Ishikawa (cell line): ENCODE measurements around the gene PAPSS2.

Experiments used
- CEBPB ChIP-seq: IDR thresholded peaks from 2 replicates; pipeline ENCODE4 v1.6.1; 2012
- CREB1 ChIP-seq: IDR thresholded peaks from 2 replicates; pipeline ENCODE4 v1.6.1; 2012; ENCODE audit warnings: low read depth
- EGR1 ChIP-seq: IDR thresholded peaks from 2 replicates; pipeline ENCODE4 v1.6.1; 2012
- EP300 ChIP-seq: IDR thresholded peaks from 2 replicates; pipeline ENCODE4 v1.6.1; 2012; ENCODE audit warnings: borderline replicate concordance
- FOXM1 ChIP-seq: IDR thresholded peaks from 2 replicates; pipeline ENCODE4 v1.6.1; 2012; ENCODE audit warnings: low read depth, borderline replicate concordance
- NFIC ChIP-seq: IDR thresholded peaks from 2 replicates; pipeline ENCODE4 v1.6.1; 2012
- RAD21 ChIP-seq: IDR thresholded peaks from 2 replicates; pipeline ENCODE4 v1.6.1; 2012; ENCODE audit warnings: low read depth
- TAF1 ChIP-seq: IDR thresholded peaks from 2 replicates; pipeline ENCODE4 v1.6.1; 2012; ENCODE audit warnings: low read depth, mild to moderate bottlenecking
- TCF12 ChIP-seq: IDR thresholded peaks from 2 replicates; pipeline ENCODE4 v1.6.1; 2012; ENCODE audit warnings: low read depth
- TEAD4 ChIP-seq: IDR thresholded peaks from 2 replicates; pipeline ENCODE4 v1.6.1; 2012
- YY1 ChIP-seq: IDR thresholded peaks from 2 replicates; pipeline ENCODE4 v1.6.1; 2012; ENCODE audit warnings: low read depth
- ZBTB7A ChIP-seq: IDR thresholded peaks from 2 replicates; pipeline ENCODE4 v1.6.1; 2012; ENCODE audit warnings: low read depth
- TF ChIP-seq, protein P1 (sequence below): IDR thresholded peaks from 2 replicates; pipeline ENCODE4 v1.6.1; 2012
- TF ChIP-seq, protein P2 (sequence below): IDR thresholded peaks from 2 replicates; pipeline ENCODE4 v1.6.1; 2012; ENCODE audit warnings: low read depth, mild to moderate bottlenecking
- TF ChIP-seq, protein P3 (sequence below): IDR thresholded peaks from 2 replicates; pipeline ENCODE4 v1.6.1; 2012

The PAPSS2 gene

DNA sequence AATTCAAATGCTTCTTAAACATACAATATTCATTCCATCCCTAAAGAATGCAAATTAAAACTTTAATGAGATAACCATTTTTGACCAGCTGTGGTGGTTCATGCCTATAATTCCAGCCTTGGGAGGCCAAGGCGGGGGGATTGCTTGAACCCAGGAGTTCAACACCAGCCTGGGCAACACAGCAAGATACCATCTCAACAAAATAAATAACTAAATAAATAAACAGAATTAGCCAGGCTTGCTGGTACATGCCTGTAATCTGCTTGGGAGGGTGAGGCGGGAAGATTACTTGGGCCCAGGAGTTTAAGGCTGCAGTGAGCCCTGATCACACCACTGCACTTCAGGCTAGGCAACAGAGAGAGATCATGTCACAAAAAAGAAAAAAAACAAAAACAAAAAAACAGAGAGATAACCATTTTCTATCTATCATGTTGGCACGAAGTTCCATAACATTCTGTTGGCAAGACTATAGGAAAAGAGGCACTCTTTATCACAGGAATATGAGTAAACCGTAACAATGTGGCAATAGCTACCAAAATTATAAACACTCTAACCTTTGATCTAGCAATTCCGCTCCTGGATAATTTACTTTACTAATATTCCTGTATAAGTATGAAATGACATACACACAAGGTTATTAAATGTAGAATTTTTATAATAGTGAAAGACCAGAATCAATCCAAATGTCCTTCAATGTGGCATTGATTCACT lies 106.1 kb downstream of the PAPSS2 start:
- TF ChIP-seq FOXM1: no peak

DNA sequence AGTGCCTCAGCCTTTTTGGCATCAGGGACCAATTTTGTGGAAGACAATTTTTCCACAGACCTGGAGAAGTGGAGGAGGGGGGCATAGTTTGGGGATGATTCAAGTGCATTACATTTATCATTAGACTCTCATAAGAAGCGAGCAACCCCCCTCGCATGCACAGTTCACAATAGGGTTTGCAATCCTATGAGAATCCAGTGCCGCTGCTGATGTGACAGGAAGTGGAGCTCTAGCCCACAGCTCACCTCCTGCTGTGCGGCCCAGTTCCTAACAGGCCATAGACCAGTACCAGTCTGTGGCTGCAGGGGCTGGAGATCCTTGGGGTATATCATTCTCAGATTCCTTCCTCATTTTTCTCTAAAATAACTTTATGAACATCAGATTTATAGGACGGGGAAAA lies 107.6 kb downstream of the PAPSS2 start:
- TF ChIP-seq FOXM1: no peak
- no peak for TF ChIP-seq TCF12
- TF ChIP-seq YY1: no peak
- TF ChIP-seq, protein P1, sequence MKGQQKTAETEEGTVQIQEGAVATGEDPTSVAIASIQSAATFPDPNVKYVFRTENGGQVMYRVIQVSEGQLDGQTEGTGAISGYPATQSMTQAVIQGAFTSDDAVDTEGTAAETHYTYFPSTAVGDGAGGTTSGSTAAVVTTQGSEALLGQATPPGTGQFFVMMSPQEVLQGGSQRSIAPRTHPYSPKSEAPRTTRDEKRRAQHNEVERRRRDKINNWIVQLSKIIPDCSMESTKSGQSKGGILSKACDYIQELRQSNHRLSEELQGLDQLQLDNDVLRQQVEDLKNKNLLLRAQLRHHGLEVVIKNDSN: no peak

DNA sequence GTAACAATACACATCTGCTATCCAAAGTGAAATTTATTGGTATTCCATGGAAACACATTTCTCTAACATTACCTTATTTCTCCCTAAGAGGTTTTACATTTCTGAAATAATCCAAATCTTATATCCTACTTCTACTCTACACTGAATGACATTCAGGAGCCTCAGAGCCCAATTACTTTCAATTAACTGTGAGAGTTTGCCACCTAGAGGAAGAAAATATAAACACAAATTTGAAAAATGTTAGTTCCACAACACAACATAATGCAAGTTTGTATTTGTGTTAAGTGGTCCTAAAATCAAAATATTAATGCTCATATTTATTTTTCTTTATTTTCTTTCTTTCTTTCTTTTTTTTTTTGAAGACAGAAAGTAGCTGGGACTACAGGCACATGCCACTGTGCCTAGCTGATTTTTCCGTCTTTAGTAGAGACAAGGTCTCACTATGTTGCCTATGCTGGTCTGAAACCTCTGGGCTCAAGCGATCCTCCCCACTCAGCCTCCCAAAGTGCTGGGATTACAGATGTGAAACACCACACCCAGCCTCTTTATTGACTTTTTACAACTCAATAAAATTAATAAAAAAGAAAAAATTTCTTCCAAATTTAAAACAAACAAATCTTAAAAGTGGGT lies 112.3 kb downstream of the PAPSS2 start:
- TF ChIP-seq CREB1 (no peak), RAD21 (peak; percentile 58)

DNA sequence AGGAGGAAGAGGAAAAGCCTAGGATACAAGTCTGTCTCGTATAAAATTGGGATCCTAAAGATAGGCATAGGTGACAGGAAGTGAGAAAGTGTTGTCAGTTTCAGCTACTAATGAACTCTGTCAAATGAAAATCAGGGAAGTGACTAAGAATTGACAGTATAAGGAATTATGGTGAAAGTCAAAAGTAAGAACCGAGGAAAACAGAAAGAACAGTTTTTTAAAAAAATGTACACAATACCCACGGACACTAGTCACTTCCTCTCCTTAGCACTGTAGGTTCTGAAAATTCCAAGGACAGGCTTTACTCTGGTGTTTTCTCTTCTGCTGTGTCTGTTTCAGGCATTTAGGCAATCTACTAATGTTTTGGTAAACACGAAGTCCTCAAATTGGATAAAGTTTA lies 116.1 kb downstream of the PAPSS2 start:
- TF ChIP-seq CREB1: no peak
- TF ChIP-seq EP300: no peak
- no peak for TF ChIP-seq TCF12
- TF ChIP-seq, protein P2, sequence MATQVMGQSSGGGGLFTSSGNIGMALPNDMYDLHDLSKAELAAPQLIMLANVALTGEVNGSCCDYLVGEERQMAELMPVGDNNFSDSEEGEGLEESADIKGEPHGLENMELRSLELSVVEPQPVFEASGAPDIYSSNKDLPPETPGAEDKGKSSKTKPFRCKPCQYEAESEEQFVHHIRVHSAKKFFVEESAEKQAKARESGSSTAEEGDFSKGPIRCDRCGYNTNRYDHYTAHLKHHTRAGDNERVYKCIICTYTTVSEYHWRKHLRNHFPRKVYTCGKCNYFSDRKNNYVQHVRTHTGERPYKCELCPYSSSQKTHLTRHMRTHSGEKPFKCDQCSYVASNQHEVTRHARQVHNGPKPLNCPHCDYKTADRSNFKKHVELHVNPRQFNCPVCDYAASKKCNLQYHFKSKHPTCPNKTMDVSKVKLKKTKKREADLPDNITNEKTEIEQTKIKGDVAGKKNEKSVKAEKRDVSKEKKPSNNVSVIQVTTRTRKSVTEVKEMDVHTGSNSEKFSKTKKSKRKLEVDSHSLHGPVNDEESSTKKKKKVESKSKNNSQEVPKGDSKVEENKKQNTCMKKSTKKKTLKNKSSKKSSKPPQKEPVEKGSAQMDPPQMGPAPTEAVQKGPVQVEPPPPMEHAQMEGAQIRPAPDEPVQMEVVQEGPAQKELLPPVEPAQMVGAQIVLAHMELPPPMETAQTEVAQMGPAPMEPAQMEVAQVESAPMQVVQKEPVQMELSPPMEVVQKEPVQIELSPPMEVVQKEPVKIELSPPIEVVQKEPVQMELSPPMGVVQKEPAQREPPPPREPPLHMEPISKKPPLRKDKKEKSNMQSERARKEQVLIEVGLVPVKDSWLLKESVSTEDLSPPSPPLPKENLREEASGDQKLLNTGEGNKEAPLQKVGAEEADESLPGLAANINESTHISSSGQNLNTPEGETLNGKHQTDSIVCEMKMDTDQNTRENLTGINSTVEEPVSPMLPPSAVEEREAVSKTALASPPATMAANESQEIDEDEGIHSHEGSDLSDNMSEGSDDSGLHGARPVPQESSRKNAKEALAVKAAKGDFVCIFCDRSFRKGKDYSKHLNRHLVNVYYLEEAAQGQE: no peak
- no peak for TF ChIP-seq NFIC

DNA sequence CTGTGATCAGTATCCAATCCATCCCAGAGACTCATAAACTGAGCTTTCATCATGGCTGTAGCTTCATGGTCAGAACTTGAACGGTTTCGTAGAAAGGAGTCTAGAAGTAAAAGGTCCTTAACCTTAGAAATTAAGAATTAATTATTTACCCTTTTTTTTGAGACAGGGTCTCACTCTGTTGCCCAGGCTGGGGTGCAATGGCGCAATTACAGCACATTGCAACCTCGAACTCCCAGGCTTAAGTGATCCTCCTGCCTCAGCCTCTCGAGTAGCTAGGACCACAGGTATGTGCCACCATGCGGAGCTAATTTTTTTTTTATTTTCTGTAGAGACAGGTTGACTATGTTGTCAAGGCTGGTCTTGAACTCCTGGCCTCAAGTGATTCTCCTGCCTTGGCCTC lies 116.7 kb downstream of the PAPSS2 start:
- no peak for TF ChIP-seq NFIC
- TF ChIP-seq YY1: no peak
- no peak for TF ChIP-seq FOXM1
- no peak for TF ChIP-seq CEBPB
- TF ChIP-seq EP300: no peak
- no peak for TF ChIP-seq CREB1
- TF ChIP-seq EGR1: no peak
- no peak for TF ChIP-seq TCF12
- TF ChIP-seq, protein P2: no peak
- no peak for TF ChIP-seq TEAD4
- TF ChIP-seq TAF1: no peak
- no peak for TF ChIP-seq ZBTB7A
- no peak for TF ChIP-seq RAD21
- TF ChIP-seq, protein P3, sequence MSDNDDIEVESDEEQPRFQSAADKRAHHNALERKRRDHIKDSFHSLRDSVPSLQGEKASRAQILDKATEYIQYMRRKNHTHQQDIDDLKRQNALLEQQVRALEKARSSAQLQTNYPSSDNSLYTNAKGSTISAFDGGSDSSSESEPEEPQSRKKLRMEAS: no peak
- TF ChIP-seq, protein P1: no peak

DNA sequence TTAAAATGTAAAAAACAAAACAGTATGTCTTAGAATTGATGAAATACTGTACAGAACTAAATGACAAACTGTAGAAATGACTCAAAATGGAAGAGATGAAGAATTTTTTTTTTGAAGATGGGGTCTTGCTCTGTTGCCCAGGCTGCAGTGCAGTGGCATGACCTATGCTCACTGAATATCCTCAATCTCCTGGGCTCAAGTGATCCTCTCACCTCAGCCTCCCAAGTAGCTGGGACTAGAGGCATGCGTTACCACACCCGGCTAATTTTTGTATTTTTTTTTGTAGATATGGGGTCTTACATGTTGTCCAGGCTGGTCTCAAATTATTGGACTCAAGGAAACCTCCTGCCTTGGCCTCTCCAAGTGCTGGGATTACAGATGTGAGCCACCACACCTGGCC lies 121.9 kb downstream of the PAPSS2 start:
- no peak for TF ChIP-seq TCF12
- TF ChIP-seq, protein P2: no peak
- TF ChIP-seq, protein P3: no peak
